ENCODE measurements around the gene PRSS33. TPM values are rescaled to one million over a fixed set of nuclear protein-coding genes. Genes with fewer than 3 reads are reported as not detected.

The PRSS33 gene, protein sequence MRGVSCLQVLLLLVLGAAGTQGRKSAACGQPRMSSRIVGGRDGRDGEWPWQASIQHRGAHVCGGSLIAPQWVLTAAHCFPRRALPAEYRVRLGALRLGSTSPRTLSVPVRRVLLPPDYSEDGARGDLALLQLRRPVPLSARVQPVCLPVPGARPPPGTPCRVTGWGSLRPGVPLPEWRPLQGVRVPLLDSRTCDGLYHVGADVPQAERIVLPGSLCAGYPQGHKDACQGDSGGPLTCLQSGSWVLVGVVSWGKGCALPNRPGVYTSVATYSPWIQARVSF
- total RNA-seq (2022; extraction: Qiagen RNA extraction), result not detected in 5 replicates

DNA sequence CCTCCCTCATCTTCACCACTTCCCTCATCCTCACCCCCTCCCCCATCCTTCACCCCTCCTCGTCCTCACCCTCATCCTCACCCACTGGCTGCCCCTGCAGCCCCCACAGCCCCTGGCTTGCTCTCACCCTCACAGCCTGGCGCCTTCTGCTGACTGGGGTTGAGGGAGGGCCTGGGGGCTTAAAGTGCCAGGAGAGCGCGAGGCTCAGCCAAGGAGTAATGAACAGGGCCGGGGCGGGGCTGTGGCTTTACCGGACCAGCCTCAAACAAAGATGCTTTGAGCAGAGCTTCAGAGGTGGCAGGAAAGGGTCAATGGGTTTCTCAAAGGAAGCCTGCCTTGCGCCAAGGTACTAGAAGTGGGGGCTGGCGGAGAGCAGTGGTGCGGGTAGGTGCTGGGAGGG is at the start of gene PRSS33:
Gene PRSS33 (minus strand): TSS at position 155 of the 400 bp plus-strand sequence. CDS start 1,013 bp downstream, outside the sequence.

DNA sequence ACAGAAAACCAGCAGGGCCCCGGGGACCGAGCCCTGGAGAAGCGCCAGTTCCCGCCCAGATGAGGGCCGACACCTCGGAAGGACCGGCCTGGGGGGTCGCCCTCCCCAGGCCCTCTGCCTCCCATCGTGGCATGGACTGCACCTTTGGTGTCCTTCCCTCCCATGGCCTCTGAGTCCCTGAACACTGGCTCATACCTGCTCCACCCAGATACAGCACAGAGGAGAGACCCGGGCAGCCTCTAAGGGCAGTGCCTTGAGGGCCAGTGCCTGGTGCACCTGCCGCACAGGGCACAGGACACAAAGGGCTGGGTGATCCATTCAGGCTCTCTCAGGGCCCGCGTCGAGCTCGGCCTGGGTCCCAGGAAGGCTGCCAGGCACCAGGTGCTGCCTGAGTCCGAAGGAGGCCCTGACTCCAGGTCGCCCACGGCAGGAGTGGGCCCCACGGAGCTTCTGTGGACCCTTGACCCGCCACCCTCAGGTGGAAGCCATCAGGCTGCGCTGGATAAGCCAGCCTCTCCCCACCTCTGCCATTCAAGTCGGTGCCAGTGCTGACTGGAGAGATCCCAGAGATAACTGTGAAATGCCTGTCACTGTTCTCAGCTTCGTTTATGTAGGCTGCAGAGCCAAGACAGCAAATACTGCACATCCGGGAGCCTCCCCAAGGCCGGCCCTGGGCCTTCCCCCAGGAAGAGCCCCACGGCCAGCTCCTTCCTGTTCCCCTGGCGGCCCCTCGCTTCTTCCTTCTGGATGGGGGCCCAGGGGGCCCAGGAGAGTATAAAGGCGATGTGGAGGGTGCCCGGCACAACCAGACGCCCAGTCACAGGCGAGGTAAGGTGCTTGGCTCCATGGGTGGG is 42.4 kb upstream of the PRSS33 start, which contains the start of gene ZG16B:
Gene ZG16B (plus strand): TSS at position 803 of the 854 bp plus-strand sequence. CDS start 139 bp downstream, outside the sequence.

DNA sequence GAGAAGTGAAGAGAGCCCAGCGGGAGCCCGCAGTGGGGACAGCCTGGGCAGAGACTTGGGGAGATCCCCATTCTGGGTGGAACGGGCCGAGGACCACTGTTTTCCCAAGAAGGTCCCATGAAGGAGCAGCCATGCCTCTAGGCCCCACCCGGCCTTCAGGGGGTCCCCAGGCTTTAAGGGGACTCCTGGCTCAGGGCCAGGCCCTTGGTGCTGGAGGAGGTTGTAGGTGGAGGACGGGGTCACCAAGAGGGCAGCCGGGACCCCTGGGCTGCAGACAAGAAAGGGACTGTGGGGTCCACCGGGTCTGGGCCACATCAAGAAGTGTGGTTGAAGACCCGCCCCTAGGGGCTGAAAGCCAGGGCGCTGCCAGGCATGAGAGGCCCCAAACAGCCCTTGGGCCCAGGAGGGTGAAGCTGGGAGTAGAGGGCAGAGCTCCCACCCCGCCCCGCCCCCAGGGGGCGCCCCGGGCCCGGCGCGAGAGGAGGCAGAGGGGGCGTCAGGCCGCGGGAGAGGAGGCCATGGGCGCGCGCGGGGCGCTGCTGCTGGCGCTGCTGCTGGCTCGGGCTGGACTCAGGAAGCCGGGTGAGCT is 29.5 kb upstream of the PRSS33 start, which contains the start of gene PRSS21:
Gene PRSS21 (plus strand): TSS at position 487 of the 589 bp plus-strand sequence. CDS start 32 bp downstream, at position 519.

DNA sequence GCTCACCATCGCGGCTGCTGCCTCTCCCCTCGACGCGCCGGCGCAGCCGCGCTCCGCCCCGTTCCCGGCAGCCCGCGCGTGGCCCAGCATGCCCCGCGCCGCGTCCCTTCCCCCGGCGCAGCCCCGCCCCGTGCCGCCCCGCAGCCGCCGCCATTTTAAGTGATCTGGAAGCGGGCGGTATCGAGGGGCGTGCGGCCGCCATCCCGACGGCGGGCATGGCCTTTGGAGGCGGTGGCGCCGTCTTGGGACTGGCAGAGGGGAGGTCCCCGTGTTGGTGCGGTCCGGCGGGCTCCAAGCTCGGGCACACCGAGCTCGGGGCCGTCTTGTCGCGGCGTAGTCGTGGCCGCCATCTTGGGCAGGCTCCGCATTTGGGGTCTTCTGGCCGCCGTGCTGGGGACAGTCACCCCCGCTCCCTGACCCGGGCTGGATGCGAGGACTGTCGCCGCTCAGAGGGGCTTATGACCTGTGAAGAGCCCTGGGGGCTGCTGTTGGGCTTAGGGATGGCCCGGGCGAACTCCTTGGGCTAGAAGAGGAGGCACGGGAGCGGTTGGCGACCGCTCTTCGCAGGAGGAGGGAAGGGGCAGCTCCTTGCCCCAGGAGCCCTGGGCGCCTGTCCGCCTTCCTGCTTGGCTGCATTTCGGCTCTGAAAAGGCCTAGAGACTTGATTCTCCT is 10.0 kb downstream of the PRSS33 start, which contains the start of gene ELOB:
Gene ELOB (minus strand): TSS at position 50 of the 672 bp plus-strand sequence. CDS start 41 bp downstream, at position 9.

DNA sequence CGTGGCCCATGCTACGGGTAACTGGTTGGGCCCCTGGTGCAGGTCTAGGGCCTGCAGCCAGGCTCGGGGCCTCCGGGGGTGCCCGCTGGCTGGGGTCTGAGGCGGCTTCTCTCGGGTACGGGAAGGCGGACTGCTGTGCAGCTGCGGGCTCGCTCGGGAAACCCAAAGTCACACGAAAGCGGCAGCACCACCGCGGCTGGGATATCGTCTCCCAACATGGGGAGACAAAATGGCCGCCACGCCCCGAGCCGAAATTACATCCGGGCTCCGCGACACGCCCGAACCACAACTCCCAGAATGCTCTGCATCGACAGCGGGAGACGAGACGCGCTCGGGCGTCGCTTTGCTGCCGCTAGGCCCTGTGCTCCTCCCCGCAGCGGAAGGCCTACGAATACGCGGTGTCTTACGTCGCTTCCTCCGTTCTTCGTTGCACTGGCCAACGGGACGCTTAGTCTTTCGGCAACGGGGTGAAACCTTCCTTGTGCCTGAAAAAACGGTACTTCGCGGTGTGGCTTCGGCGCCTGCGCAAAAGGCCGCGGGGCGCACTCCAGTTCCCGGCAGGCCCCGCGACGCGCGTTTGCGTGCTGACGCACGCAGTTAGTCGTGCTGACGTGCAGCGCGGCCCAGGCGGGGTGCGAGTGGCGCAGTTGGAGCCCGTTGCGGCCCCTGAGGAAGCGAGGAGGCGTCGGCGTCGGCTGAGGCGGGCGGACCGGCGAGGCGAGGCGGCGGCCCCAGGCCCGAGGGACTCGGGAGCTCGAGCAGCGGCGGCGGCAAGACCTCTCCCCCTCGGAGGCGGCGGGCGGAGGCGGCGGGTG is 35.1 kb downstream of the PRSS33 start, which contains the start of gene SRRM2:
Gene SRRM2 (plus strand): TSS at position 604 of the 815 bp plus-strand sequence. CDS start 3,727 bp downstream, outside the sequence.

Other genes with a start within 250 kb of the PRSS33 start
- gene PDPK1, start 249.5 kb downstream of the PRSS33 start, total RNA-seq (2022; extraction: Qiagen RNA extraction), result 20.2 to 23.8 TPM (median 21.2 TPM) in 5 replicates
- gene KCTD5, start 105.0 kb downstream of the PRSS33 start, total RNA-seq (2022; extraction: Qiagen RNA extraction), result 34.8 to 46.0 TPM (median 43.1 TPM) in 5 replicates
- gene PRSS27, start 67.3 kb downstream of the PRSS33 start, total RNA-seq (2022; extraction: Qiagen RNA extraction), result 0.89 to 1.7 TPM (median 1.5 TPM) in 5 replicates
- gene SRRM2, start 34.9 kb downstream of the PRSS33 start, total RNA-seq (2022; extraction: Qiagen RNA extraction), result 298 to 435 TPM (median 394 TPM) in 5 replicates
- gene ELOB, start 10.3 kb downstream of the PRSS33 start, total RNA-seq (2022; extraction: Qiagen RNA extraction), result 441 to 526 TPM (median 493 TPM) in 5 replicates
- gene PRSS41, start 10.9 kb upstream of the PRSS33 start, total RNA-seq (2022; extraction: Qiagen RNA extraction), result not detected in 5 replicates
- gene PRSS21, start 29.7 kb upstream of the PRSS33 start, total RNA-seq (2022; extraction: Qiagen RNA extraction), result 0.14 to 0.35 TPM in 2 of 5 replicates, not detected in the others
- gene ZG16B, start 42.7 kb upstream of the PRSS33 start, total RNA-seq (2022; extraction: Qiagen RNA extraction), result 0.74 to 1.2 TPM (median 0.82 TPM) in 5 replicates
- 1.2 to 2.8 TPM (median 2.4 TPM) in 5 replicates for gene PRSS22, start 70.6 kb upstream of the PRSS33 start, total RNA-seq (2022; extraction: Qiagen RNA extraction)
- gene FLYWCH2, start 95.7 kb upstream of the PRSS33 start, total RNA-seq (2022; extraction: Qiagen RNA extraction), result 47.2 to 60.5 TPM (median 56.0 TPM) in 5 replicates
- gene FLYWCH1, start 124.4 kb upstream of the PRSS33 start, total RNA-seq (2022; extraction: Qiagen RNA extraction), result 18.4 to 33.4 TPM (median 28.8 TPM) in 5 replicates
- gene KREMEN2, start 176.7 kb upstream of the PRSS33 start, total RNA-seq (2022; extraction: Qiagen RNA extraction), result 0.74 to 2.4 TPM (median 2.2 TPM) in 5 replicates
- gene PAQR4, start 181.8 kb upstream of the PRSS33 start, total RNA-seq (2022; extraction: Qiagen RNA extraction), result 29.3 to 49.0 TPM (median 45.3 TPM) in 5 replicates
- gene PKMYT1, start 192.9 kb upstream of the PRSS33 start, total RNA-seq (2022; extraction: Qiagen RNA extraction), result 58.3 to 101 TPM (median 92.1 TPM) in 5 replicates
- 0.30 to 0.52 TPM (median 0.35 TPM) in 5 replicates for gene CLDN9, start 225.4 kb upstream of the PRSS33 start, total RNA-seq (2022; extraction: Qiagen RNA extraction)
- gene CLDN6, start 230.6 kb upstream of the PRSS33 start, total RNA-seq (2022; extraction: Qiagen RNA extraction), result 0.30 to 0.53 TPM (median 0.35 TPM) in 5 replicates
- 461 to 723 TPM (median 621 TPM) in 5 replicates for gene TNFRSF12A, start 232.8 kb upstream of the PRSS33 start, total RNA-seq (2022; extraction: Qiagen RNA extraction)
- gene HCFC1R1, start 236.4 kb upstream of the PRSS33 start, total RNA-seq (2022; extraction: Qiagen RNA extraction), result 204 to 258 TPM (median 252 TPM) in 5 replicates
- 24.3 to 39.1 TPM (median 34.7 TPM) in 5 replicates for gene THOC6, start 236.5 kb upstream of the PRSS33 start, total RNA-seq (2022; extraction: Qiagen RNA extraction)
- gene BICDL2, start 249.4 kb upstream of the PRSS33 start, total RNA-seq (2022; extraction: Qiagen RNA extraction), result not detected in 5 replicates